ENCODE data around the gene SIN3B. TPM values are rescaled to one million over a fixed set of nuclear protein-coding genes. Genes with fewer than 3 reads are reported as not detected.

SIN3B gene
- total RNA-seq, 1 experiment from 2014 or later: 49.7 TPM

GRCh38 chr19:16919496-16919895 is 90.3 kb downstream of the SIN3B start:
- CTCF ChIA-PET: interaction anchor here (0.5 kb wide), 1 partner anchor 274 kb away, joined by 5 read pairs; no protein-coding TSS in a partner anchor
- no peak overlapping the region for H3K4me3 Mint-ChIP-seq (ENCODE audit: low read depth, unreplicated experiment)

GRCh38 chr19:16920816-16921529 is 91.8 kb downstream of the SIN3B start:
- BruUV-seq (replicated peaks): no TSS peak
- no peak overlapping the region for H3K27ac Mint-ChIP-seq (ENCODE audit: unreplicated experiment)
- CTCF ChIA-PET: interaction anchor here (0.6 kb wide), 1 partner anchor 62 kb away, joined by 6 read pairs; no protein-coding TSS in a partner anchor
- H3K9me3 Mint-ChIP-seq (ENCODE audit: low read depth, unreplicated experiment): peaks cover 2% of the 10 kb centered on the region
- peaks cover 31% of the 10 kb centered on the region for H3K27me3 Mint-ChIP-seq (ENCODE audit: unreplicated experiment)
- DNase-seq: peak; percentile 42
- H3K4me1 Mint-ChIP-seq (ENCODE audit: low read depth, unreplicated experiment): no peaks in the 10 kb centered on the region
- no peaks in the 10 kb centered on the region for H3K36me3 Mint-ChIP-seq (ENCODE audit: insufficient read depth, unreplicated experiment)
- TF ChIP-seq, protein P1, sequence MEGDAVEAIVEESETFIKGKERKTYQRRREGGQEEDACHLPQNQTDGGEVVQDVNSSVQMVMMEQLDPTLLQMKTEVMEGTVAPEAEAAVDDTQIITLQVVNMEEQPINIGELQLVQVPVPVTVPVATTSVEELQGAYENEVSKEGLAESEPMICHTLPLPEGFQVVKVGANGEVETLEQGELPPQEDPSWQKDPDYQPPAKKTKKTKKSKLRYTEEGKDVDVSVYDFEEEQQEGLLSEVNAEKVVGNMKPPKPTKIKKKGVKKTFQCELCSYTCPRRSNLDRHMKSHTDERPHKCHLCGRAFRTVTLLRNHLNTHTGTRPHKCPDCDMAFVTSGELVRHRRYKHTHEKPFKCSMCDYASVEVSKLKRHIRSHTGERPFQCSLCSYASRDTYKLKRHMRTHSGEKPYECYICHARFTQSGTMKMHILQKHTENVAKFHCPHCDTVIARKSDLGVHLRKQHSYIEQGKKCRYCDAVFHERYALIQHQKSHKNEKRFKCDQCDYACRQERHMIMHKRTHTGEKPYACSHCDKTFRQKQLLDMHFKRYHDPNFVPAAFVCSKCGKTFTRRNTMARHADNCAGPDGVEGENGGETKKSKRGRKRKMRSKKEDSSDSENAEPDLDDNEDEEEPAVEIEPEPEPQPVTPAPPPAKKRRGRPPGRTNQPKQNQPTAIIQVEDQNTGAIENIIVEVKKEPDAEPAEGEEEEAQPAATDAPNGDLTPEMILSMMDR (IDR thresholded peaks at IDR 0.05; ENCODE audit: unreplicated experiment): no peak
- H3K4me3 Mint-ChIP-seq (ENCODE audit: low read depth, unreplicated experiment): no peak overlapping the region
- intact Hi-C loops (cut with micrococcal nuclease; ENCODE audit: unreplicated experiment): no loop called here

More at GRCh38 chr19:16919496-16919895, 90.3 kb downstream of the SIN3B start:
- H3K27me3 Mint-ChIP-seq (ENCODE audit: unreplicated experiment): peaks cover 40% of the 10 kb centered on the region
- intact Hi-C loops (cut with micrococcal nuclease; ENCODE audit: unreplicated experiment): no loop called here
- no peaks in the 10 kb centered on the region for H3K36me3 Mint-ChIP-seq (ENCODE audit: insufficient read depth, unreplicated experiment)
- TF ChIP-seq, protein P1 (IDR thresholded peaks at IDR 0.05; ENCODE audit: unreplicated experiment): no peak
- no peak overlapping the region for H3K27ac Mint-ChIP-seq (ENCODE audit: unreplicated experiment)
- peaks cover 2% of the 10 kb centered on the region for H3K9me3 Mint-ChIP-seq (ENCODE audit: low read depth, unreplicated experiment)
- no peaks in the 10 kb centered on the region for H3K4me1 Mint-ChIP-seq (ENCODE audit: low read depth, unreplicated experiment)
- BruUV-seq (replicated peaks): no TSS peak
- DNase-seq: no peak

GRCh38 chr19:16921766-16922591 is 92.8 kb downstream of the SIN3B start:
- H3K36me3 Mint-ChIP-seq (ENCODE audit: insufficient read depth, unreplicated experiment): no peaks in the 10 kb centered on the region
- no TSS peak for BruUV-seq (replicated peaks)
- H3K4me3 Mint-ChIP-seq (ENCODE audit: low read depth, unreplicated experiment): no peak overlapping the region
- TF ChIP-seq, protein P1 (IDR thresholded peaks at IDR 0.05; ENCODE audit: unreplicated experiment): no peak
- no peaks in the 10 kb centered on the region for H3K4me1 Mint-ChIP-seq (ENCODE audit: low read depth, unreplicated experiment)
- intact Hi-C loops (cut with micrococcal nuclease; ENCODE audit: unreplicated experiment): no loop called here
- DNase-seq: no peak
- H3K27me3 Mint-ChIP-seq (ENCODE audit: unreplicated experiment): peaks cover 31% of the 10 kb centered on the region
- peaks cover 2% of the 10 kb centered on the region for H3K9me3 Mint-ChIP-seq (ENCODE audit: low read depth, unreplicated experiment)
- CTCF ChIA-PET: no interaction called here
- no peak overlapping the region for H3K27ac Mint-ChIP-seq (ENCODE audit: unreplicated experiment)

GRCh38 chr19:16922592-16922934 is 93.4 kb downstream of the SIN3B start:
- H3K36me3 Mint-ChIP-seq (ENCODE audit: insufficient read depth, unreplicated experiment): no peaks in the 10 kb centered on the region
- H3K4me3 Mint-ChIP-seq (ENCODE audit: low read depth, unreplicated experiment): no peak overlapping the region
- CTCF ChIA-PET: no interaction called here
- H3K4me1 Mint-ChIP-seq (ENCODE audit: low read depth, unreplicated experiment): no peaks in the 10 kb centered on the region
- DNase-seq: no peak
- TF ChIP-seq, protein P1 (IDR thresholded peaks at IDR 0.05; ENCODE audit: unreplicated experiment): no peak
- peaks cover 31% of the 10 kb centered on the region for H3K27me3 Mint-ChIP-seq (ENCODE audit: unreplicated experiment)
- peaks cover 2% of the 10 kb centered on the region for H3K9me3 Mint-ChIP-seq (ENCODE audit: low read depth, unreplicated experiment)
- BruUV-seq (replicated peaks): no TSS peak
- no peak overlapping the region for H3K27ac Mint-ChIP-seq (ENCODE audit: unreplicated experiment)
- intact Hi-C loops (cut with micrococcal nuclease; ENCODE audit: unreplicated experiment): no loop called here
